Body of pancreas (tissue), 4 donors: ENCODE data around the gene GSC. TPM values are rescaled to one million over a fixed set of nuclear protein-coding genes. Genes with fewer than 3 reads are reported as not detected.
"Not testable (repeated sequence)": the region's sequence is repeated elsewhere in the genome, so short reads cannot be mapped to it uniquely, and the experiment has no call there.

Experiments
- ATAC-seq: fragments of 150-250 bp; one replicate; pipeline ENCODE4 v1.9.1; 2016
- DNase-seq, 4 donors: peaks; one replicate each; pipeline ENCODE4 v3.0.0-alpha.2; 2019
- H3K27ac ChIP-seq, 4 donors: fragments of 200-600 bp; sonication (generic); 1 replicate in 3 of 4; 2 replicates in 1 of 4; pipeline versions ENCODE4 v1.5.1 to v1.6.1; 2016 to 2019; ENCODE audit warnings: mild to moderate bottlenecking in 1 of 4, mixed read lengths in 1 of 4, moderate library complexity in 1 of 4
- H3K27me3 ChIP-seq, 2 donors: fragments of 200-600 bp; sonication (generic); one replicate each; pipeline ENCODE4 v1.6.0; 2016; ENCODE audit warnings: mild to moderate bottlenecking in 1 of 2
- H3K36me3 ChIP-seq, 2 donors: fragments of 200-600 bp; sonication (generic); replicated peaks in 1 of 2; 2 replicates each; pipeline ENCODE4 v1.5.1; 2016; ENCODE audit warnings: low read depth in 2 of 2; ENCODE audit not compliant: insufficient read depth in 1 of 2
- H3K4me1 ChIP-seq: fragments of 200-600 bp; sonication (generic); one replicate; pipeline ENCODE4 v1.6.0; 2016
- H3K4me3 ChIP-seq, 2 donors: fragments of 200-600 bp; sonication (generic); 1 replicate in 1 of 2; 2 replicates in 1 of 2; pipeline ENCODE4 v1.5.1; 2016 to 2019
- H3K9me3 ChIP-seq, 3 donors: fragments of 200-600 bp; sonication (generic); 1 replicate in 2 of 3; 2 replicates in 1 of 3; pipeline ENCODE4 v1.5.1; 2016
- CTCF ChIP-seq, 7 experiments: fragments of 450-650 bp in 4 of 7; fragments of 200-600 bp in 3 of 7; sonication (generic) in 3 of 7; IDR thresholded peaks; one replicate each; pipeline ENCODE4 v1.5.1; 2016 to 2019; ENCODE audit warnings: antibody characterized with exemption in 7 of 7
- POLR2A ChIP-seq, 3 donors: fragments of 450-650 bp; IDR thresholded peaks; one replicate each; pipeline ENCODE4 v1.6.1; 2016; ENCODE audit warnings: antibody characterized with exemption in 3 of 3, mild to moderate bottlenecking in 2 of 3
- WGBS, 2 donors: methylation state at CpG; one replicate each; pipeline ENCODE4 v1.1.5; 2017; 5-methylcytosine and 5-hydroxymethylcytosine counted together
- intact Hi-C: fragments of 100-400 bp; cut with DNase I; formaldehyde crosslinking; loops from one replicate; pipeline ENCODE4 v1.15.1; 2023
- total RNA-seq, 2 donors: library from RNA; depleted of rRNA; stranded (reverse); fragments of >200 nt; gene quantifications; one replicate each; pipeline ENCODE4 v1.1.0, GENCODE V29; 2016

The GSC gene
- total RNA-seq, 2 donors from 2014 or later: 0.33 to 1.0 TPM

GRCh38 chr14:94746131-94746530 lies 23.8 kb downstream of the GSC start:
- Histone ChIP-seq H3K36me3 (no peaks in the 10 kb centered on the region), H3K4me3 (no peak overlapping the region), H3K27ac (no peak overlapping the region), H3K27me3 (no peaks in the 10 kb centered on the region), H3K9me3 (no peaks in the 10 kb centered on the region), H3K4me1 (no peaks in the 10 kb centered on the region)
- intact Hi-C loops: no loop called here
- no peak for ATAC-seq
- TF ChIP-seq CTCF (IDR thresholded peaks at IDR 0.05) (no peak), POLR2A (IDR thresholded peaks at IDR 0.05) (no peak)
- 96 to 98% methylated on average over 3 of the region's 3 CpGs for WGBS, 2 donors
- DNase-seq: no peak

DNA sequence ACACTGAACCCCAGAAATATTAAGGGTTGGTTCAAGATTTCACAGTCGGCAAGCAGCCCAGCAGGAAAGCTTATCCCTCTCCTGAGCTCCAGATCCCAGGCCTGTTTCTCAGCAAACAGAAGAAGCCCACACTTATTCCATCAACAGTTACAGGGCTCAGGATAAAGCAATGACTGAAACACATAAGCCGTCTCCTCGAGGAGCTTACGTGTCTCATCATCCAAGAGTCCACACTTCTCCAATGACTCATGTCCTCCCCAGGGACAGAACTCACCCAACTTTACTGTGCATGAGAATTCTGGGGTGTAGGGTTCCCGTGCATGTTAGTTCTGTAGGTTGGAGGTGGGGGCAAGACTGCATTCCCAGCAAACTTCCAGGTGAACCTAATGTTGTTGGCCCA lies 31.2 kb downstream of the GSC start:
- TF ChIP-seq POLR2A (IDR thresholded peaks at IDR 0.05): no peak
- no peak for TF ChIP-seq CTCF (IDR thresholded peaks at IDR 0.05)
- Histone ChIP-seq H3K27me3 (no peaks in the 10 kb centered on the region), H3K27ac (no peak overlapping the region), H3K36me3 (no peaks in the 10 kb centered on the region), H3K4me3 (no peak overlapping the region), H3K4me1 (no peaks in the 10 kb centered on the region), H3K9me3 (no peaks in the 10 kb centered on the region)
- intact Hi-C loops: no loop called here
- DNase-seq (no peak), ATAC-seq (no peak)
- 79 to 80% methylated on average over 5 of the region's 5 CpGs for WGBS, 2 donors

- no peak overlapping the region for H3K27ac ChIP-seq
- H3K4me1 ChIP-seq: no peaks in the 10 kb centered on the region
- H3K9me3 ChIP-seq: no peaks in the 10 kb centered on the region
- WGBS, 2 donors: 81 to 83% methylated on average over 7 of the region's 7 CpGs
- H3K27me3 ChIP-seq: no peaks in the 10 kb centered on the region
- intact Hi-C loops: no loop called here
- H3K4me3 ChIP-seq: no peak overlapping the region
- DNase-seq (no peak), ATAC-seq (no peak)
- no peaks in the 10 kb centered on the region for H3K36me3 ChIP-seq
- TF ChIP-seq POLR2A (IDR thresholded peaks at IDR 0.05) (no peak), CTCF (IDR thresholded peaks at IDR 0.05) (no peak)
These were observed 31.8 kb downstream of the GSC start for GRCh38 chr14:94738097-94738496.

DNA sequence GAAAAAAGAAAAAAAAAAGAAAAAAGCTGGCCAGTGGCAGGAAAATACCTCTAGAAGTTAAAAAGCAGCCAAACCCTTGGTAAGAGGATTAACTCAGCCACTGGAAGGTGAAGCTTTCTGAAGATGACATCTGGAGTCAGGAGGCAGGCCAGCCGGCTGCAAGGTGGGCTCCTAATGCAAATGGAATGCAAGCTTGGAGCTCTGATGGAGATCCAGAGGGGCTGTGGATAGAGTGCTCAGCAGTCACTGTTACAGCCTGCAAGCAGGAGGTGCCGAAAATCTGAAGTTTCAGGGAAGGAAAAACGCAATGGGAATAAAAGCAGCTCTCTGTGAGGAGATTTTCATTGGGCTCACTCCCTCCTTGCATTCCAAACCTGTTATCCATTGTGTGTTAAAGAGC lies 41.0 kb downstream of the GSC start:
- Histone ChIP-seq H3K4me1 (no peaks in the 10 kb centered on the region), H3K27ac (no peak overlapping the region), H3K4me3 (no peak overlapping the region), H3K27me3 (no peaks in the 10 kb centered on the region), H3K9me3 (no peaks in the 10 kb centered on the region), H3K36me3 (no peaks in the 10 kb centered on the region)
- DNase-seq (no peak), ATAC-seq (no peak)
- intact Hi-C loops: no loop called here
- WGBS, 2 donors: 79 to 80% methylated on average over 2 to 3 of the region's 3 CpGs
- TF ChIP-seq CTCF (IDR thresholded peaks at IDR 0.05) (no peak), POLR2A (IDR thresholded peaks at IDR 0.05) (no peak)

GRCh38 chr14:94728440-94728839 lies 41.5 kb downstream of the GSC start:
- ATAC-seq, H3K27me3 ChIP-seq, DNase-seq, H3K4me3 ChIP-seq, H3K27ac ChIP-seq, H3K9me3 ChIP-seq, H3K4me1 ChIP-seq, intact Hi-C loops, H3K36me3 ChIP-seq: not testable (repeated sequence)
- 95 to 98% methylated on average over 5 of the region's 5 CpGs for WGBS, 2 donors

- H3K36me3 ChIP-seq, DNase-seq, ATAC-seq, H3K4me1 ChIP-seq, intact Hi-C loops, H3K9me3 ChIP-seq, H3K27ac ChIP-seq, H3K4me3 ChIP-seq, H3K27me3 ChIP-seq: not testable (repeated sequence)
- 94 to 96% methylated on average over 8 of the region's 8 CpGs for WGBS, 2 donors
These were observed 43.3 kb downstream of the GSC start for GRCh38 chr14:94726649-94727048.
